HG02884 (cell line): ENCODE data around the gene RTL1.

Experiments
- ATAC-seq: cut with Tn5 transposase; IDR thresholded peaks from one replicate; pipeline ENCODE4 v1.9.1; 2021; ENCODE audit warnings: mild to moderate bottlenecking, moderate library complexity; ENCODE audit not compliant: unreplicated experiment

Gene RTL1

GRCh38 chr14:100836311-100836805 lies 67.2 kb downstream of the RTL1 start:
- no peak for ATAC-seq

GRCh38 chr14:100835548-100836310 lies 67.8 kb downstream of the RTL1 start:
- ATAC-seq: no peak

- ATAC-seq: no peak
Measured at GRCh38 chr14:100834794-100835547, 68.6 kb downstream of the RTL1 start.

- ATAC-seq: no peak
Measured at GRCh38 chr14:100834082-100834793, 69.3 kb downstream of the RTL1 start.

GRCh38 chr14:100832311-100832960 lies 71.1 kb downstream of the RTL1 start:
- ATAC-seq: no peak

GRCh38 chr14:100830681-100831080 lies 72.8 kb downstream of the RTL1 start:
- no peak for ATAC-seq
